GM12872 (cell line): ENCODE data around the gene CIP2A.

ENCODE experiments used
- CTCF ChIP-seq: IDR thresholded peaks from 3 replicates; pipeline ENCODE4 v1.5.1; 2011; ENCODE audit warnings: low read depth, mild to moderate bottlenecking, low read length, moderate library complexity; ENCODE audit not compliant: insufficient read depth

CIP2A gene

DNA sequence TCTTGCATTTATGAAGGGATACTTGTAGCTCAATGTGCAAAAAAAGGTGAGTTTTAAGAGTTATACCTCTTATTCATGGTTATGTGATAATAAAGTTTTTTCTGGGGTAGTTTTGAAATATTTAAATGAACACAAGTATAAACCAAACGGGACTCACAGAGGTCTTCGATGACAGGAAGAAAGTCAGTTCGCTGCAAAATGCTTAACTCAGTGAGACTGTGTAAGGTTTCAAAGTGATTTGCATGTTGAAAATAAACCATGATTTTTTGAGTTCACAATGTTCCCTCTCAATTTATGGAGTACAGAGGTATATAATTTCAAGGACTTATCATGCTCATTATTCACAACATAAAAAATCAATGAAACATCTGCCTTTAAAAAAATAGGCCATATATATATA, 42.5 kb downstream of the CIP2A start:
- TF ChIP-seq CTCF: no peak

- TF ChIP-seq CTCF: no peak
Observed at GRCh38 chr3:108546247-108546646, 43.0 kb downstream of the CIP2A start.

DNA sequence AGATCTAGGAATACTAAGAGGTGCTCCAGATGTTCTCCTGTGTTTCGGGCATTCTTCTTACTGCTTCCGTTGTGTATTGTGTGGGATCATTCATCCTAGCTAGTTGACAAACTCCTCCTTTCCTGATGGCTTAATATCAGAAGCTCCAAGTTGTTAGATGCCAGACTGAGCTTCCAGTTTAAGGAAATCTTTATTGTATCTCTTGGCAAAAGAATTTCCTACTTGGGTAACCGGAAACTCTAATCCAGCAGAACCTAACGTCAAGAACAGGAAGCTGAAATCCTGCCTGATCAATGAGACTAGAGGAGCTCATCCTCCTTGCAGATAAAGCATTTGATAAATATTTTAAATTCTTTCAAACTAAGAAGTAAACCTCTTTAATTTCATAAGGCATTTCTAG, 51.2 kb downstream of the CIP2A start:
- TF ChIP-seq CTCF: no peak

- no peak for TF ChIP-seq CTCF
Observed at GRCh38 chr3:108528459-108529252, 60.6 kb downstream of the CIP2A start.

- no peak for TF ChIP-seq CTCF
Observed at GRCh38 chr3:108527817-108528216, 61.4 kb downstream of the CIP2A start.

GRCh38 chr3:108527109-108527508, 62.1 kb downstream of the CIP2A start:
- no peak for TF ChIP-seq CTCF

DNA sequence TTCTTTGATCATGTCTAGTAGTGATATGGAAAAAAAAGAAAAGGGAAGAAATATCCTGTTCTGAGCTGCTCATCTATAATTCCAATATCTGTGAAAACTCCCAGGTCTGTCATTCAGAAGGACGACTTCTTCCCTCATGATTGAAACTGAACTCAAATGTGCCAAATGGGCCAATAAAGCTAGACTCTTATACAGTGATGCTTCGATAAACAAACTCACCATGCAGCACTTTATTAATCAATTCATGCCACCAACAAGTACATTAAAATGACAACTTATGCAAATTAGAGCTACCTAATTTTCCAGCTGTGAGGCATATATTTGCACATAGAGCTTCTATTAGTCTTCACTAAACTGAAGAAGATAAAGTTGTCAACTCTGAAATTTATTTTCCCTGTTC, 63.3 kb downstream of the CIP2A start:
- TF ChIP-seq CTCF: no peak
